T47D (cell line): Measurements from ENCODE around the gene CCR8.
"Not testable (repeated sequence)": the region's sequence is repeated elsewhere in the genome, so short reads cannot be mapped to it uniquely, and the experiment has no call there.

ENCODE experiments used
- DNase-seq, 2 experiments: peaks; one replicate each; pipeline versions ENCODE4 v3.0.0 to v3.0.0-alpha.2; 2011 to 2012; ENCODE audit warnings: low read depth in 1 of 2, low spot score in 1 of 2
- JUND ChIP-seq: IDR thresholded peaks from 2 replicates; pipeline ENCODE4 v1.6.1; 2012; ENCODE audit warnings: low read depth
- in situ Hi-C: cut with HindIII; loops from 2 replicates; pipeline ENCODE4 v1.10.0; 2016; ENCODE audit warnings: low sequenced_read_pairs, low pct_unique_long_range_greater_than_20kb

Gene CCR8

GRCh38 chr3:39291903-39292329 is 37.6 kb upstream of the CCR8 start:
- DNase-seq: peak; percentile 40 to 70
- in situ Hi-C loops: no loop called here
- no peak for TF ChIP-seq JUND

DNA sequence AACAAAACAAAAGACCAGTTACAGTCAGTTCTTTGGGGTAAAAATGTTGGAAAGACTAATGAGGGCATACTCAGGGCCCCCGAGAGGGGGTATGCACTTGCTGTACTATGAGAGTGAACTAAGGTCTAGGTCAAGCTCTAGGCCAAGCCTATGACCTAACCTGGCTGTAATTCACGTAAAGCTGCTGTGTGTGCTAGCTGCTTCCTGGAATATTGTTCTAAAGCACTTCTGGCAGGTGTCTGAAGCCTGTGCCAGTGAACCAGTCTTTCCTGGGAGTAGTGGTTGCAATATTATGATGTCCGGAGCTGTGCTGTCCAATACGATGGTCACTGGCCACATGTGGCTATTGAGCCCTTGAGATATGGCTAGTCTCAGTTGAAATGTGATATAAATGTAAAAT is 36.5 kb upstream of the CCR8 start:
- in situ Hi-C loops: no loop called here

DNA sequence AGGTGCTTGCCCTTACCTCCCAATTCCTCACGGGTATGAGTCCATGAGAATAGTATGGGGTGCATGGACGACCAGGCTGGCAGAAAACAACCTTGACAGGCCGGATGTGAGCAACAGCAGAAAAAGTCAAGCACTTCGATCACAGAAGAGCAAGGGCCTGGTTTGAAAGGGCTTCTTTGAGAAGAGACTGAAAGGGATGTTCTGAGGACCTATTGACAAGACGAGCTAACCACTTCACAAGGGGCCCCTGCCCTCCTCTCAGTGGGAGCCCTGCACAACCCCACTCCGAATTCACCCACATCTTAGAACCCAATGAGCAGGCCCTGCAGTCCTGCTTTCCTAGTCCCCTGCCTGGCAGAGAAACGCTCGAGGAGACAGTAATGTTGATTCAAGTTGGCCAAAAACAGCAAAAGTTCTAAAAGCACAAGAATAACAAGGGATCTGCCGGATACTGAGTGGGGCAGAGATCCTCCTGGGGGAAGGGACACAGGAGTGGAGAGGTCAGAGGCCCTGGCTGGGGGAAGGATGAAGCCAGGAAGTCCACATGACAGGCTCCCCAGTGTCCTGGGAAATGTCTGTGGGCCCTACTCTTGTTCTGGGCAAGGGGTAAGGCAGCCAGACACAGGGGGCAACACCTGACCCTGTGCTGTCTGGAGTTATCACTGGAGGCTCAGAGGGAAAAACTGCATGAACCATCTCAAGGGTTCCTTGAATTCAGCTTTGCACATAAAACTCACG is 34.9 kb upstream of the CCR8 start:
- in situ Hi-C loops: no loop called here
- no peak for TF ChIP-seq JUND
- DNase-seq: no peak

More for the DNA sequence above, 36.5 kb upstream of the CCR8 start:
- no peak for TF ChIP-seq JUND
- DNase-seq: no peak

- no peak for DNase-seq
- in situ Hi-C loops: no loop called here
- no peak for TF ChIP-seq JUND
Observed at GRCh38 chr3:39295184-39295775, 34.2 kb upstream of the CCR8 start.

GRCh38 chr3:39296197-39297077 is 33.1 kb upstream of the CCR8 start:
- DNase-seq: no peak
- in situ Hi-C loops: no loop called here
- no peak for TF ChIP-seq JUND

- TF ChIP-seq JUND: no peak
- DNase-seq: no peak
- in situ Hi-C loops: no loop called here
Observed at GRCh38 chr3:39299279-39299678, 30.2 kb upstream of the CCR8 start.

- DNase-seq: no peak
- in situ Hi-C loops: no loop called here
- TF ChIP-seq JUND: no peak
Observed at GRCh38 chr3:39302178-39302577, 27.3 kb upstream of the CCR8 start.

- in situ Hi-C loops: no loop called here
- no peak for DNase-seq
- TF ChIP-seq JUND: no peak
Observed at GRCh38 chr3:39313289-39313688, 16.2 kb upstream of the CCR8 start.

DNA sequence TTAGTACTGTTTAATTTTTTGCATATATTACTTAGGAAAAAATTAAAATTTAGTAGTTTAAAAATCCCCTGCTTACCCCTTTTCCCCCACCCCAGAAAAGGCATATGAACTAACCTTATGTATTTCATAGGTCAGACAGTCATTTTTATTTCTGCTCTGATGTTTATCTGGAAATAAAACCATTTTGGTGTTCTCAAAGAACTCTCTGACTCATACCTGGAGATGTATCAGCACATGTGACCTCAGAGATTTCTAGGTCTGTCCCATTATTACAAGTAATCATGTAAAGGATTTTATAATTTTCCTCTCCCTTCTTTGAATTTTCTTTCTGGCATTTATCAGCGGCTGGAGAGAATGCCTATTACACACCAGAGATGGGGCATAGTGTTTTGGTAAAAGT is 14.1 kb upstream of the CCR8 start:
- TF ChIP-seq JUND: no peak
- in situ Hi-C loops: no loop called here
- DNase-seq: no peak

DNA sequence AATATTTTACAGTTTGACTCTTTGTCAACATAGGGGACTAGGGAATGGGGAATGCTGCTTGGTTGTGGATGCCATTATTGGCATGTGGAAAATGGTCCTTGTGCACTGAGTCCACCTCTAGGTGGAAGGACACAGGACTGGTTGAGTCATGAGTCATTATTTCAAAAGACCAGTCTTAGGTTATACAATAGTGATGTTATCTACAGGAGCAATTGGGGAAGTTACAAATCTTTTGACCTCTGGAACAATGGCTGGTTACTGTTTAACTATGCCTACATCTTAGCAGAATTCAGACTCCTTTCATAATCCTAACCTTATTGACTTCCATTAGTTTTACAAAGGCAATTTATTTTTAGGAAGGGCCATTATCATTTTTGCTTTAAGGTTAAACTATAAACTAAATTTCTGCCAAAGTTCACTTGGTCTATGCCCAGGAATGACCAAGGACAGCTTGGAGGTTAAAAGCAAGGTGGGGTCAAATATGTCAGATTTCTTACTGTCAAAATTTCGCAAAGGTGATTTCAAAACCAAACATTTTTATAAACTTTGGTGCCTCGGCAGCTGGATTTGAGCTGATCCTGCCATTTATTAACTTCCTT is 11.8 kb upstream of the CCR8 start:
- TF ChIP-seq JUND: no peak
- DNase-seq: no peak
- in situ Hi-C loops: no loop called here

DNA sequence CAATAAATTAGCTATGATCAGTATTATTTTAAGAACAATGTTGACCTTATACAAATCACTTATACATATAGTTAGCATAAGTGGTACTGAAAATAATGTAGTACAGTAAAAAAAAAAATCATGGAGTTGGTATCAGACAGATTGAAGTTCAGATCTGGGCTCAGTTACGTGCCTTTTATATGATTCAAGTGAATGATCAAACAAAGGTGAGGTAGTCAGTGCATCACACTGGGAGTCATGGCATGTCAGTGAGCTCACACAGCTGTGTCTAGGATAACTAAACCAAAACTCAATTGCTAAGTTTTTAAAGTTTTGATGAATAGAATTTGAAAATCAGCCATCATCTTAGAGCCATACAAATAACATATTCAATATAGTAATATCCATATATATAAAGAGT is 11.2 kb upstream of the CCR8 start:
- in situ Hi-C loops: no loop called here

GRCh38 chr3:39319249-39319648 is 10.3 kb upstream of the CCR8 start:
- no peak for TF ChIP-seq JUND
- no peak for DNase-seq
- in situ Hi-C loops: no loop called here

More for the DNA sequence above, 11.2 kb upstream of the CCR8 start:
- TF ChIP-seq JUND: no peak
- no peak for DNase-seq

DNA sequence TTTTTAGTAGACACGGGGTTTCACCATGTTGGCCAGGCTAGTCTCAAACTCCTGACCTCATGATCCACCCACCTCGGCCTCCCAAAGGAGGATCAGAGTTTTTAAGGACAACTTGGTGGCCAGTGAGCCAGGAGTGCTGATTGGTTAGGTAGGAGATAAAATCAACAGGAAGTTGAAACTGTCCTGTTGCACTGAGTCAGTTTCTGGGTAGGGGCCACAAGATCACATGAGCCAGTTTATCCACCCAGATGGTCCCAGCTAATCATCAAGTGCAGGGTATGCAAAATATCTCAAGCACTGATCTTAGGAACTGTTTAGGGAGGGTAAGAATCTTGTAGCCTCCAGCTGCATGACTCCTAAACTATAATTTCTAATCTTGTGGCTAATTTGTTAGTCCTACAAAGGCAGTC is 7.9 kb upstream of the CCR8 start:
- in situ Hi-C loops, DNase-seq: not testable (repeated sequence)

- in situ Hi-C loops, DNase-seq: not testable (repeated sequence)
Observed at GRCh38 chr3:39322209-39322715, 7.2 kb upstream of the CCR8 start.
